HEK293T (cell line): ENCODE measurements around the gene ZER1.
A peak's percentile ranks its signal among the peaks of the same experiment; 100 is the strongest.

Experiments used
- CTCF ChIA-PET: fragments of 350-600 bp; formaldehyde crosslinking; extraction: SDS; loops from one replicate; lab custom pipeline; 2021; ENCODE audit warnings: antibody characterized with exemption, inconsistent platforms; lab: Yijun Ruan, JAX
- POLR2A ChIA-PET: fragments of 350-600 bp; formaldehyde crosslinking; extraction: SDS; loops from one replicate; lab custom pipeline; 2020; ENCODE audit warnings: antibody characterized with exemption, inconsistent platforms; lab: Yijun Ruan, JAX
- DNase-seq: peaks from one replicate; pipeline ENCODE4 v3.0.0; 2012; ENCODE audit warnings: mixed read lengths; ENCODE audit errors: extremely low spot score
- ARNT ChIP-seq: fragments of 450-650 bp; IDR thresholded peaks from 2 replicates; pipeline ENCODE4 v1.6.1; 2017; ENCODE audit warnings: mild to moderate bottlenecking
- BHLHE40 ChIP-seq: fragments of 450-650 bp; IDR thresholded peaks from 2 replicates; pipeline ENCODE4 v1.6.1; 2016; ENCODE audit warnings: mild to moderate bottlenecking, moderate library complexity, borderline replicate concordance
- CTBP1 ChIP-seq: fragments of 450-650 bp; IDR thresholded peaks from 2 replicates; pipeline ENCODE4 v1.6.1; 2016; ENCODE audit warnings: borderline replicate concordance
- ELF4 ChIP-seq: fragments of 450-650 bp; IDR thresholded peaks from 2 replicates; pipeline ENCODE4 v1.6.1; 2017; ENCODE audit warnings: antibody characterized with exemption
- FOXA1 ChIP-seq: fragments of 450-650 bp; IDR thresholded peaks from 2 replicates; pipeline ENCODE4 v1.6.1; 2016; ENCODE audit warnings: mild to moderate bottlenecking
- FOXK2 ChIP-seq: fragments of 450-650 bp; IDR thresholded peaks from 2 replicates; pipeline ENCODE4 v1.6.1; 2016; ENCODE audit warnings: mild to moderate bottlenecking
- FOXM1 ChIP-seq: fragments of 450-650 bp; IDR thresholded peaks from 2 replicates; pipeline ENCODE4 v1.6.1; 2017; ENCODE audit warnings: mild to moderate bottlenecking, borderline replicate concordance
- HDGF ChIP-seq: fragments of 450-650 bp; IDR thresholded peaks from 2 replicates; pipeline ENCODE4 v1.6.1; 2017; ENCODE audit warnings: antibody characterized with exemption, borderline replicate concordance
- L3MBTL2 ChIP-seq: fragments of 450-650 bp; conservative IDR thresholded peaks from 2 replicates; pipeline ENCODE4 v1.6.1; 2016; ENCODE audit warnings: mild to moderate bottlenecking
- LEF1 ChIP-seq: fragments of 450-650 bp; IDR thresholded peaks from 2 replicates; pipeline ENCODE4 v1.6.1; 2017; ENCODE audit warnings: mild to moderate bottlenecking, borderline replicate concordance
- NFRKB ChIP-seq: fragments of 450-650 bp; IDR thresholded peaks from 2 replicates; pipeline ENCODE4 v1.6.1; 2016; ENCODE audit warnings: mild to moderate bottlenecking, moderate library complexity
- PKNOX1 ChIP-seq: fragments of 450-650 bp; IDR thresholded peaks from 2 replicates; pipeline ENCODE4 v1.6.1; 2016
- SP1 ChIP-seq: fragments of 450-650 bp; IDR thresholded peaks from 2 replicates; pipeline ENCODE4 v1.6.1; 2017
- SUZ12 ChIP-seq: fragments of 450-650 bp; IDR thresholded peaks from 2 replicates; pipeline ENCODE4 v1.6.1; 2016; ENCODE audit warnings: mild to moderate bottlenecking
- TARDBP ChIP-seq: fragments of 450-650 bp; IDR thresholded peaks from 2 replicates; pipeline ENCODE4 v1.6.1; 2016
- ZNF384 ChIP-seq: fragments of 450-650 bp; IDR thresholded peaks from 2 replicates; pipeline ENCODE4 v1.6.1; 2016

Gene ZER1

GRCh38 chr9:128723866-128724743, 47.6 kb downstream of the ZER1 start, which contains the start of gene ZDHHC12:
Gene ZDHHC12 (minus strand): TSS chr9:128724127. CDS start chr9:128724093, 34 bp downstream.
- POLR2A ChIA-PET: interaction anchor here (0.7 to 1.6 kb wide), 9 partner anchors 9 to 186 kb away, joined by 3 to 8 read pairs (median 3); partner anchors contain the start of genes ENDOG, PKN3 and SET
- CTCF ChIA-PET: interaction anchor here (1.0 to 1.1 kb wide), 3 partner anchors 9 to 22 kb away, joined by 3 to 5 read pairs (median 3); partner anchors contain the start of gene PKN3
- TF ChIP-seq FOXK2 (no peak), ELF4 (peak; percentile 61; the same call in 1 of the 2 replicates), L3MBTL2 (0 out of 2 replicates have a peak, but pooled peaks have one; percentile 15), HDGF (peak; percentile 86; the same call in 1 of the 2 replicates), BHLHE40 (no peak)
- peak; percentile 98 for DNase-seq

- POLR2A ChIA-PET: interaction anchor here (0.7 to 1.4 kb wide), 5 partner anchors 10 to 186 kb away, joined by 3 to 5 read pairs (median 3); partner anchors contain the start of gene SET
- CTCF ChIA-PET: interaction anchor here (1.1 kb wide), 2 partner anchors 19 to 21 kb away, joined by 3 to 5 read pairs; partner anchors contain the start of gene PKN3
- TF ChIP-seq TARDBP: no peak
- no peak for TF ChIP-seq NFRKB
- TF ChIP-seq ELF4: no peak
- no peak for TF ChIP-seq FOXM1
- no peak for TF ChIP-seq HDGF
- TF ChIP-seq FOXK2: no peak
- no peak for TF ChIP-seq ARNT
- no peak for TF ChIP-seq SP1
- TF ChIP-seq PKNOX1: no peak
- no peak for TF ChIP-seq L3MBTL2
- no peak for TF ChIP-seq BHLHE40
- TF ChIP-seq SUZ12: no peak
- no peak for TF ChIP-seq FOXA1
- no peak for TF ChIP-seq ZNF384
- TF ChIP-seq LEF1: no peak
- no peak for TF ChIP-seq CTBP1
- DNase-seq: no peak
Observed at GRCh38 chr9:128723352-128723865, 48.3 kb downstream of the ZER1 start.

- no peak for DNase-seq
- CTCF ChIA-PET: no interaction called here
- POLR2A ChIA-PET: interaction anchor here (0.6 to 1.5 kb wide), 2 partner anchors 19 to 34 kb away, joined by 3 read pairs; partner anchors contain the start of gene SET
Observed at GRCh38 chr9:128722380-128723351, 49.1 kb downstream of the ZER1 start.

GRCh38 chr9:128721487-128722010, 50.2 kb downstream of the ZER1 start:
- ChIA-PET CTCF (no interaction called here), POLR2A (interaction anchor here (0.6 to 1.5 kb wide), 2 partner anchors 18 to 33 kb away, joined by 3 read pairs; partner anchors contain the start of gene SET)
- DNase-seq: no peak
- TF ChIP-seq FOXM1 (no peak), ARNT (no peak), ELF4 (no peak), SP1 (no peak), HDGF (no peak), CTBP1 (no peak), TARDBP (no peak), SUZ12 (no peak), LEF1 (no peak), PKNOX1 (no peak)

More at GRCh38 chr9:128722380-128723351, 49.1 kb downstream of the ZER1 start:
- TF ChIP-seq FOXA1 (no peak), PKNOX1 (no peak), ARNT (no peak), TARDBP (no peak), ZNF384 (no peak), SUZ12 (no peak), FOXK2 (no peak), SP1 (no peak), ELF4 (no peak), FOXM1 (no peak)

GRCh38 chr9:128720841-128721486, 50.8 kb downstream of the ZER1 start:
- POLR2A ChIA-PET: interaction anchor here (1.5 kb wide), 1 partner anchor 17 kb away, joined by 3 read pairs; no protein-coding TSS in a partner anchor
- no peak for DNase-seq
- CTCF ChIA-PET: no interaction called here
- no peak for TF ChIP-seq CTBP1
- no peak for TF ChIP-seq FOXM1
- no peak for TF ChIP-seq BHLHE40
- TF ChIP-seq TARDBP: no peak
- TF ChIP-seq SUZ12: no peak
- no peak for TF ChIP-seq PKNOX1
- no peak for TF ChIP-seq FOXK2
- TF ChIP-seq FOXA1: no peak
- TF ChIP-seq NFRKB: no peak
- TF ChIP-seq L3MBTL2: no peak
- no peak for TF ChIP-seq LEF1
- no peak for TF ChIP-seq ZNF384
- TF ChIP-seq HDGF: no peak
- no peak for TF ChIP-seq ARNT
- TF ChIP-seq ELF4: no peak
- no peak for TF ChIP-seq SP1
